Measurements from ENCODE around the gene RTN3. TPM values are rescaled to one million over a fixed set of nuclear protein-coding genes. Genes with fewer than 3 reads are reported as not detected.

The RTN3 gene
- total RNA-seq, 2 donors from 2014 or later: 128 to 160 TPM

- Mint-ChIP-seq H3K4me3 (no peak overlapping the region), H3K36me3 (ENCODE audit: low read depth) (no peaks in the 10 kb centered on the region), H3K4me1 (no peaks in the 10 kb centered on the region), H3K27me3 (ENCODE audit: insufficient read depth) (no peaks in the 10 kb centered on the region), H3K27ac (no peak overlapping the region), H3K9me3 (peaks cover 28% of the 10 kb centered on the region)
- H3K9ac ChIP-seq (ENCODE audit: extremely low read depth, low read length, poor library complexity, severe bottlenecking): no peak overlapping the region
- H3K4me1 ChIP-seq (ENCODE audit: control insufficient read depth, insufficient read depth, low read length): no peaks in the 10 kb centered on the region
- H3K4me3 ChIP-seq (ENCODE audit: low read length): no peak overlapping the region
- DNase-seq: no peak
- peaks cover 20% of the 10 kb centered on the region for H3K9me3 ChIP-seq (ENCODE audit: control insufficient read depth, low read length)
- no peaks in the 10 kb centered on the region for H3K27me3 ChIP-seq (ENCODE audit: control insufficient read depth, insufficient read depth, low read length, poor library complexity, severe bottlenecking)
- no peak for TF ChIP-seq CTCF (conservative IDR thresholded peaks at IDR 0.05)
- no peak overlapping the region for H3K27ac ChIP-seq (ENCODE audit: low read depth, low read length)
- no peaks in the 10 kb centered on the region for H3K36me3 ChIP-seq (ENCODE audit: control insufficient read depth, insufficient read depth, low read length)
Observed at GRCh38 chr11:63793161-63793560, 111.9 kb downstream of the RTN3 start.

- H3K4me1 ChIP-seq (ENCODE audit: control insufficient read depth, insufficient read depth, low read length): no peaks in the 10 kb centered on the region
- no peak overlapping the region for H3K4me3 ChIP-seq (ENCODE audit: low read length)
- no peak overlapping the region for H3K9ac ChIP-seq (ENCODE audit: extremely low read depth, low read length, poor library complexity, severe bottlenecking)
- H3K27me3 ChIP-seq (ENCODE audit: control insufficient read depth, insufficient read depth, low read length, poor library complexity, severe bottlenecking): no peaks in the 10 kb centered on the region
- Mint-ChIP-seq H3K4me3 (no peak overlapping the region), H3K36me3 (ENCODE audit: low read depth) (no peaks in the 10 kb centered on the region), H3K4me1 (no peaks in the 10 kb centered on the region), H3K27me3 (ENCODE audit: insufficient read depth) (no peaks in the 10 kb centered on the region), H3K9me3 (peaks cover 24% of the 10 kb centered on the region), H3K27ac (no peak overlapping the region)
- no peaks in the 10 kb centered on the region for H3K36me3 ChIP-seq (ENCODE audit: control insufficient read depth, insufficient read depth, low read length)
- no peak for TF ChIP-seq CTCF (conservative IDR thresholded peaks at IDR 0.05)
- H3K9me3 ChIP-seq (ENCODE audit: control insufficient read depth, low read length): peaks cover 20% of the 10 kb centered on the region
- H3K27ac ChIP-seq (ENCODE audit: low read depth, low read length): no peak overlapping the region
- WGBS, 2 experiments (ENCODE audit: insufficient coverage in 1 of 2, insufficient read length in 1 of 2): 89 to 95% methylated on average over 8 to 11 of the region's 11 CpGs
- DNase-seq: no peak
Observed at GRCh38 chr11:63795066-63795465, 113.8 kb downstream of the RTN3 start.

GRCh38 chr11:63800921-63801320 lies 119.6 kb downstream of the RTN3 start:
- no peaks in the 10 kb centered on the region for H3K4me1 ChIP-seq (ENCODE audit: control insufficient read depth, insufficient read depth, low read length)
- no peaks in the 10 kb centered on the region for H3K36me3 ChIP-seq (ENCODE audit: control insufficient read depth, insufficient read depth, low read length)
- H3K4me3 Mint-ChIP-seq: no peak overlapping the region
- H3K9me3 Mint-ChIP-seq: peaks cover 7% of the 10 kb centered on the region
- H3K27me3 ChIP-seq (ENCODE audit: control insufficient read depth, insufficient read depth, low read length, poor library complexity, severe bottlenecking): no peaks in the 10 kb centered on the region
- no peaks in the 10 kb centered on the region for H3K4me1 Mint-ChIP-seq
- H3K27ac Mint-ChIP-seq: no peak overlapping the region
- no peaks in the 10 kb centered on the region for H3K9me3 ChIP-seq (ENCODE audit: control insufficient read depth, low read length)
- no peak for DNase-seq
- no peak overlapping the region for H3K27ac ChIP-seq (ENCODE audit: low read depth, low read length)
- TF ChIP-seq CTCF (conservative IDR thresholded peaks at IDR 0.05): no peak
- 75 to 77% methylated on average over 4 of the region's 5 CpGs for WGBS, 2 experiments (ENCODE audit: insufficient coverage in 1 of 2, insufficient read length in 1 of 2)
- peaks cover 2% of the 10 kb centered on the region for H3K27me3 Mint-ChIP-seq (ENCODE audit: insufficient read depth)
- no peak overlapping the region for H3K4me3 ChIP-seq (ENCODE audit: low read length)
- H3K9ac ChIP-seq (ENCODE audit: extremely low read depth, low read length, poor library complexity, severe bottlenecking): no peak overlapping the region
- H3K36me3 Mint-ChIP-seq (ENCODE audit: low read depth): peaks cover 2% of the 10 kb centered on the region
